HL-60 (cell line): ENCODE data around the gene ANK3.

ENCODE experiments used
- DNase-seq, 2 experiments: peaks; one replicate each; pipeline ENCODE4 v3.0.0-alpha.2; 2010 to 2020; ENCODE audit warnings: low read depth in 1 of 2, low spot score in 1 of 2
- H3K27ac ChIP-seq: fragments of 250-450 bp; sonication (Bioruptor Pico); replicated peaks from 2 replicates; pipeline ENCODE4 v1.5.1; 2020; ENCODE audit warnings: mild to moderate bottlenecking, moderate library complexity
- H3K27me3 ChIP-seq: fragments of 250-450 bp; sonication (Bioruptor Pico); 2 replicates; pipeline ENCODE4 v1.5.1; 2021; ENCODE audit warnings: mild to moderate bottlenecking, moderate library complexity; ENCODE audit not compliant: insufficient read depth, poor library complexity, severe bottlenecking
- H3K4me3 ChIP-seq: replicated peaks from 2 replicates; pipeline ENCODE4 v1.5.1; 2011; ENCODE audit warnings: mild to moderate bottlenecking, control low read depth, low read length; ENCODE audit not compliant: insufficient read depth
- GABPA ChIP-seq: IDR thresholded peaks from 2 replicates; pipeline ENCODE4 v1.6.1; 2012; ENCODE audit warnings: low read depth
- POLR2AphosphoS5 ChIP-seq: IDR thresholded peaks from 2 replicates; pipeline ENCODE4 v1.6.1; 2012; ENCODE audit warnings: low read depth
- SPI1 ChIP-seq: IDR thresholded peaks from 2 replicates; pipeline ENCODE4 v1.6.1; 2012; ENCODE audit warnings: low read depth, mild to moderate bottlenecking, borderline replicate concordance
- TF ChIP-seq, protein P1 (sequence below): IDR thresholded peaks from 2 replicates; pipeline ENCODE4 v1.6.1; 2012; ENCODE audit warnings: low read depth; ENCODE audit not compliant: insufficient replicate concordance
- TF ChIP-seq, protein P2 (sequence below): IDR thresholded peaks from one replicate; pipeline ENCODE4 v1.5.1; 2011; ENCODE audit warnings: low read length, control low read depth, inconsistent platforms; ENCODE audit not compliant: insufficient read depth

ANK3 gene

DNA sequence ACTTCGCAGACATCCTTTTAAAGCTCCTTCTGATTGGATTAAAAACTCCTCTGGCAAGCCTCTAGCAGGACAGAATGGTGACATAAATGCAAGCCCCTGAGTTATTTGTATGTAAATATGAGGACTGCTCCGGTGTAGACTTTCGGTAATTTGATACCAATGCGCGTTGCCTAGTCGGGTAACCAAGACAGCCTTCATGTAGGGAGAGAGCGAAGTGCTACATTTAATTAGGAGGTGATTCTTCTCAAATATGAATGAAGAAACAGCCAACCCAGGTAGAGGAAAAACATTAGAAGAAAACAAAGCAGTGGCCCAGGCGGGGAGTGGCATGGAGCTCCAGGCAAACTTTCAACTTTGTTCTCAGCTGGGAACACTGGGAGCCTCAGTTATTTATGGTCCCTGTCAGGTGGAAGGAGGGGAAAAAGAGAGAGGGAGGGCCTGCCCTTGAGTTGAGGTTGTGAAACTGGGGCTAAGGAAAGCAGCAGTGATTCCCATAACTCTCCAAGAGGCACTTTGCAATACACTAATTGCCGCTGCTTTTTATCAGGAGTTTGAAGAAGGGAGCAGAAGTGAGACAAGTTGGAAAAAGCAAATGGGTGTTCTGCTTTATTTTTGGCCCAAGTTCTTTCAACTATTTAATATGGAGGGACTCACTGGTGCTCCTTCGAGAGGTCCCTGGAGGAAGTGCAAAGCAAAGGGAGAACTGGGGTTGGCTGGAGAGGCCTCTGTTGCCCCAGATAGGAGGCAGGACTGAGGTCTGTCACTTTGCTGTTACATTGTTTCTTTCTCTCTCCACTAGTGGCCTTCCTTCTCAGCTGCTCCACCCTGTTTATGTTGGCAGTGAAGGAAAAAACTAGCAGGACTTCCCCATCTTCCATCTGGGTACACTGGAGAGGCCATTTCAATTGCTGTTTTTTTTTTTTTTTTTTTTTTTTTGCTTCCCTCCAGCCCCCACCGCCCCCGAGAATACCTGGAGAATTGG, 248.7 kb downstream of the ANK3 start:
- DNase-seq: no peak
- H3K4me3 ChIP-seq: no peak overlapping the region

DNA sequence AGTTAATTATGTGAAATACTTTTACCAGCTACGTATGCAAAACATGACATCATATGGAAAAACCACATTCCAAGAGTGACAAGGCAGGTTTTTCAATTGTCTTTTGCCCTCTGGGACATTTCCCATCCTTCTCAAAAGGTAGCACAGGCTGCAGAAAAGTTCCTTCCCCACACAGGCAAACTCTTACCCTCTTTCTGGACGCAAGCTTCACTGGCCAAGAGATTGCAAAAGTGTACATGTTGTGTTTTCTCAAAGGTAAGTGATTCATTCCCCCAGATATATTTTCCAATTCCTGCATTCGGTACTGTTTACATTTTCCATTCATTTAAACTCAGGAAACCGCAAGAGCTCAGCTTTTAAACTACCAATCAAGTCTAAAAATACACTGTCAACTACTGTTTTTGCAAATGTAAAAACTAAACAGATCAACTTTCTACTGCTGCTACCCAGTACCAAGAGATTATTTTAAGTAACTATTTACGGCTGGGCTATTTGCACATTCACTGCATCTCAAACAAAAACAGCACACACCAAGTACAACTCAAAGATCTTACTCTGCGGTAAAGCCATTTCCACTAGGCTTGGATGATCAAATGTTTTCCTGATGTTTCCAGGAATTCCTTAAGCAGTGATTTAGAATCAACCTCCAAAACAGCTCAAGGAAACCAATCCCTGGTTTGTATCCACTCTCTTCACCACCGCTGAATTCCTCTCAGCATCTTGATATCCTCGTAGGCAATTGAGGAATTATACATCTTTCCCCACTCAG, 249.7 kb downstream of the ANK3 start:
- TF ChIP-seq, protein P1, sequence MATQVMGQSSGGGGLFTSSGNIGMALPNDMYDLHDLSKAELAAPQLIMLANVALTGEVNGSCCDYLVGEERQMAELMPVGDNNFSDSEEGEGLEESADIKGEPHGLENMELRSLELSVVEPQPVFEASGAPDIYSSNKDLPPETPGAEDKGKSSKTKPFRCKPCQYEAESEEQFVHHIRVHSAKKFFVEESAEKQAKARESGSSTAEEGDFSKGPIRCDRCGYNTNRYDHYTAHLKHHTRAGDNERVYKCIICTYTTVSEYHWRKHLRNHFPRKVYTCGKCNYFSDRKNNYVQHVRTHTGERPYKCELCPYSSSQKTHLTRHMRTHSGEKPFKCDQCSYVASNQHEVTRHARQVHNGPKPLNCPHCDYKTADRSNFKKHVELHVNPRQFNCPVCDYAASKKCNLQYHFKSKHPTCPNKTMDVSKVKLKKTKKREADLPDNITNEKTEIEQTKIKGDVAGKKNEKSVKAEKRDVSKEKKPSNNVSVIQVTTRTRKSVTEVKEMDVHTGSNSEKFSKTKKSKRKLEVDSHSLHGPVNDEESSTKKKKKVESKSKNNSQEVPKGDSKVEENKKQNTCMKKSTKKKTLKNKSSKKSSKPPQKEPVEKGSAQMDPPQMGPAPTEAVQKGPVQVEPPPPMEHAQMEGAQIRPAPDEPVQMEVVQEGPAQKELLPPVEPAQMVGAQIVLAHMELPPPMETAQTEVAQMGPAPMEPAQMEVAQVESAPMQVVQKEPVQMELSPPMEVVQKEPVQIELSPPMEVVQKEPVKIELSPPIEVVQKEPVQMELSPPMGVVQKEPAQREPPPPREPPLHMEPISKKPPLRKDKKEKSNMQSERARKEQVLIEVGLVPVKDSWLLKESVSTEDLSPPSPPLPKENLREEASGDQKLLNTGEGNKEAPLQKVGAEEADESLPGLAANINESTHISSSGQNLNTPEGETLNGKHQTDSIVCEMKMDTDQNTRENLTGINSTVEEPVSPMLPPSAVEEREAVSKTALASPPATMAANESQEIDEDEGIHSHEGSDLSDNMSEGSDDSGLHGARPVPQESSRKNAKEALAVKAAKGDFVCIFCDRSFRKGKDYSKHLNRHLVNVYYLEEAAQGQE: no peak
- TF ChIP-seq, protein P2, sequence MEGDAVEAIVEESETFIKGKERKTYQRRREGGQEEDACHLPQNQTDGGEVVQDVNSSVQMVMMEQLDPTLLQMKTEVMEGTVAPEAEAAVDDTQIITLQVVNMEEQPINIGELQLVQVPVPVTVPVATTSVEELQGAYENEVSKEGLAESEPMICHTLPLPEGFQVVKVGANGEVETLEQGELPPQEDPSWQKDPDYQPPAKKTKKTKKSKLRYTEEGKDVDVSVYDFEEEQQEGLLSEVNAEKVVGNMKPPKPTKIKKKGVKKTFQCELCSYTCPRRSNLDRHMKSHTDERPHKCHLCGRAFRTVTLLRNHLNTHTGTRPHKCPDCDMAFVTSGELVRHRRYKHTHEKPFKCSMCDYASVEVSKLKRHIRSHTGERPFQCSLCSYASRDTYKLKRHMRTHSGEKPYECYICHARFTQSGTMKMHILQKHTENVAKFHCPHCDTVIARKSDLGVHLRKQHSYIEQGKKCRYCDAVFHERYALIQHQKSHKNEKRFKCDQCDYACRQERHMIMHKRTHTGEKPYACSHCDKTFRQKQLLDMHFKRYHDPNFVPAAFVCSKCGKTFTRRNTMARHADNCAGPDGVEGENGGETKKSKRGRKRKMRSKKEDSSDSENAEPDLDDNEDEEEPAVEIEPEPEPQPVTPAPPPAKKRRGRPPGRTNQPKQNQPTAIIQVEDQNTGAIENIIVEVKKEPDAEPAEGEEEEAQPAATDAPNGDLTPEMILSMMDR: no peak
- TF ChIP-seq POLR2AphosphoS5 (no peak), GABPA (no peak), SPI1 (no peak)
- Histone ChIP-seq H3K27me3 (no peaks in the 10 kb centered on the region), H3K27ac (no peak overlapping the region), H3K4me3 (no peak overlapping the region)
- no peak for DNase-seq

More for the DNA sequence above, 248.7 kb downstream of the ANK3 start:
- TF ChIP-seq, protein P1: no peak
- TF ChIP-seq POLR2AphosphoS5 (no peak), GABPA (no peak), SPI1 (no peak)
- TF ChIP-seq, protein P2: no peak
- Histone ChIP-seq H3K27me3 (no peaks in the 10 kb centered on the region), H3K27ac (no peak overlapping the region)

DNA sequence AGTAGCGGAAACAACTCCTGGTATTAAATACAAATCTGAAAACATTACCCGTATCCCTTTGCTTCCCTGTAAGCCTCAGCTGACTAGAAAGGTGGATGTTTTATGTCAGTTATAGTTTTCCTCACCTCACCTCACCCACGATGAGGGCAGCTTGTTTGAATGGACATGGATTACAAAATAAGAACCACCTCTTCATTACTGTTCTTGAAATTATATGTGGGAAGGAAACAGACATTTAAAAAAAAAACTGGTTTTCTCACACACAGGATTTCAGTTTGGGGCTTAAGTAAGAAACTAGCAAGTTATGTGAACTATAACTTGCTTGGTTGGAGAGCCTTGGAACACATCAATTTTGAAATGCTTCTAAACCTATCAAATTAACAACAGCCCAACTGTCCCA, 250.4 kb downstream of the ANK3 start:
- Histone ChIP-seq H3K27ac (no peak overlapping the region), H3K4me3 (no peak overlapping the region), H3K27me3 (no peaks in the 10 kb centered on the region)
- TF ChIP-seq, protein P2: no peak
- TF ChIP-seq POLR2AphosphoS5 (no peak), SPI1 (no peak), GABPA (no peak)
- TF ChIP-seq, protein P1: no peak
- no peak for DNase-seq
